Testis (tissue), 2 donors: Measurements from ENCODE around the gene LRRIQ1.

ENCODE experiments used
- CTCF ChIP-seq, 3 experiments: fragments of 450-650 bp in 2 of 3; fragments of 200-600 bp in 1 of 3; sonication (generic) in 1 of 3; IDR thresholded peaks; one replicate each; pipeline ENCODE4 v1.5.1; 2016 to 2019; ENCODE audit warnings: antibody characterized with exemption in 3 of 3, mild to moderate bottlenecking in 2 of 3, moderate library complexity in 1 of 3
- POLR2A ChIP-seq: fragments of 450-650 bp; IDR thresholded peaks from one replicate; pipeline ENCODE4 v1.6.1; 2017; ENCODE audit warnings: antibody characterized with exemption, mild to moderate bottlenecking, moderate library complexity

GRCh38 chr12:85138833-85139232, 102.7 kb downstream of the LRRIQ1 start:
- TF ChIP-seq CTCF (IDR thresholded peaks at IDR 0.05), result no peak
- TF ChIP-seq POLR2A, result no peak
